GM10248 (cell line): ENCODE measurements around the gene NDRG2.

Experiments
- CTCF ChIA-PET: fragments of 300-600 bp; sonication (Branson Sonifier 250); formaldehyde crosslinking; extraction: SDS; loops from one replicate; lab custom pipeline; 2021; ENCODE audit warnings: antibody characterized with exemption; lab: Yijun Ruan, JAX
- POLR2A ChIA-PET: fragments of 350-650 bp; sonication (Branson Sonifier 250); formaldehyde crosslinking; extraction: SDS; loops from one replicate; lab custom pipeline; 2020; ENCODE audit warnings: antibody characterized with exemption; lab: Yijun Ruan, JAX
- DNase-seq: peaks from one replicate; pipeline ENCODE4 v3.0.0; 2012; ENCODE audit errors: extremely low spot score
- CTCF ChIP-seq: IDR thresholded peaks from 2 replicates; pipeline ENCODE4 v1.5.1; 2012; ENCODE audit warnings: mild to moderate bottlenecking, low read depth; ENCODE audit errors: extremely low read depth, missing control alignments, control extremely low read depth

The NDRG2 gene

GRCh38 chr14:21030531-21030930, 5.7 kb upstream of the NDRG2 start:
- ChIA-PET POLR2A (no interaction called here), CTCF (interaction anchor here (1.0 to 7.2 kb wide), 2 partner anchors 10 to 15 kb away, joined by 3 to 69 read pairs; no protein-coding TSS in a partner anchor)
- TF ChIP-seq CTCF = no peak
- no peak for DNase-seq

GRCh38 chr14:21029917-21030316, 5.1 kb upstream of the NDRG2 start, which contains the start of gene TPPP2:
TPPP2 (plus strand) TSS chr14:21030217; CDS start chr14:21030582, 365 bp downstream.
- POLR2A ChIA-PET = no interaction called here
- no peak for DNase-seq
- CTCF ChIA-PET = interaction anchor here (1.0 to 1.3 kb wide), 3 partner anchors 10 to 63 kb away, joined by 3 read pairs; no protein-coding TSS in a partner anchor
- no peak for TF ChIP-seq CTCF

- ChIA-PET POLR2A (no interaction called here), CTCF (interaction anchor here (1.6 to 2.0 kb wide), 3 partner anchors 12 to 66 kb away, joined by 4 to 11 read pairs (median 8); no protein-coding TSS in a partner anchor)
- TF ChIP-seq CTCF = no peak
- no peak for DNase-seq
Measured at GRCh38 chr14:21026988-21027315, 2.1 kb upstream of the NDRG2 start.

- CTCF ChIA-PET = interaction anchor here (0.7 to 2.0 kb wide), 5 partner anchors 9 to 66 kb away, joined by 3 to 11 read pairs (median 4); no protein-coding TSS in a partner anchor
- no peak for TF ChIP-seq CTCF
- DNase-seq = no peak
- POLR2A ChIA-PET = no interaction called here
Measured at GRCh38 chr14:21026274-21026987, 1.6 kb upstream of the NDRG2 start.

GRCh38 chr14:21025371-21026273, 761 bp upstream of the NDRG2 start:
- DNase-seq = no peak
- ChIA-PET POLR2A (no interaction called here), CTCF (interaction anchor here (0.7 to 2.0 kb wide), 5 partner anchors 8 to 67 kb away, joined by 3 to 11 read pairs (median 4); no protein-coding TSS in a partner anchor)
- TF ChIP-seq CTCF = no peak
